ENCODE data around the gene MID1.

GRCh38 chrX:10555846-10556245, 64.5 kb downstream of the MID1 start:
- TF ChIP-seq CTCF (IDR thresholded peaks at IDR 0.05), result no peak
- TF ChIP-seq POLR2AphosphoS5 (IDR thresholded peaks at IDR 0.05), result no peak
- no peak for TF ChIP-seq POLR2A (IDR thresholded peaks at IDR 0.05)

All from prostate gland (tissue), 2 donors.